ENCODE measurements around the gene KISS1R. TPM values are rescaled to one million over a fixed set of nuclear protein-coding genes. Genes with fewer than 3 reads are reported as not detected.
"Not testable (repeated sequence)": the region's sequence is repeated elsewhere in the genome, so short reads cannot be mapped to it uniquely, and the experiment has no call there.

The KISS1R gene
- total and polyA plus RNA-seq, 2 of the 4 experiments (the other 2 are of a cell fraction), result not detected

GRCh38 chr19:877992-878660 is 39.0 kb upstream of the KISS1R start:
- H2BK5ac ChIP-seq (ENCODE audit: low read depth, low read length, poor library complexity, severe bottlenecking); dilution Hi-C loops (cut with HindIII; ENCODE audit: low sequenced_read_pairs, unreplicated experiment); H3K4me2 ChIP-seq (ENCODE audit: low read depth, low read length); POLR2A ChIA-PET (ENCODE audit: unreplicated experiment); H4K8ac ChIP-seq (ENCODE audit: low read depth in 2 of 2, low read length in 2 of 2); H3K9me3 ChIP-seq (ENCODE audit: control insufficient read depth, insufficient read depth, low read length); H3K18ac ChIP-seq (ENCODE audit: low read depth, low read length); H3K4me1 ChIP-seq (ENCODE audit: control insufficient read depth, insufficient read depth, low read length); H4K5ac ChIP-seq (ENCODE audit: low read depth, low read length); H4K91ac ChIP-seq (ENCODE audit: insufficient read depth, low read depth, low read length); H3K9ac ChIP-seq (ENCODE audit: low read depth, low read length); H2AK9ac ChIP-seq (replicated peaks; ENCODE audit: low read depth, low read length, poor library complexity); BruUV-seq (replicated peaks); H3K27ac ChIP-seq (ENCODE audit: insufficient read depth, low read length); H3K14ac ChIP-seq (replicated peaks; ENCODE audit: low read depth, low read length); H3K56ac ChIP-seq (ENCODE audit: extremely low read depth, insufficient read depth, low read length); H3K4ac ChIP-seq (ENCODE audit: low read depth, low read length); H3K9me1 ChIP-seq (ENCODE audit: insufficient read depth, low read length); H3K23ac ChIP-seq (ENCODE audit: low read depth, low read length); CTCF ChIA-PET; H2BK120ac ChIP-seq (ENCODE audit: low read depth, low read length); H3K79me1 ChIP-seq (ENCODE audit: low read depth in 1 of 2, low read length in 2 of 2); in situ Hi-C loops (cut with MboI; ENCODE audit: low sequenced_read_pairs); H2BK15ac ChIP-seq (ENCODE audit: low read depth, low read length); H3K4me3 ChIP-seq (ENCODE audit: insufficient read depth, low read depth, low read length); H2BK20ac ChIP-seq (ENCODE audit: low read depth, low read length); H3K27me3 ChIP-seq (ENCODE audit: control insufficient read depth, insufficient read depth, low read length); intact Hi-C loops (cut with micrococcal nuclease); ATAC-seq (ENCODE audit: low read depth); DNase-seq; H2AFZ ChIP-seq (replicated peaks; ENCODE audit: low read length, poor library complexity); H2AK5ac ChIP-seq (ENCODE audit: low read depth, low read length): not testable (repeated sequence)
- peaks cover 63% of the 10 kb centered on the region for H3K36me3 ChIP-seq (ENCODE audit: control insufficient read depth, insufficient read depth, low read length)
- 92% methylated on average over 2 of the region's 23 CpGs; no CpG with 5 or more reads in 1 of the 2 experiments for WGBS, 2 experiments (ENCODE audit: extremely low coverage in 2 of 2, insufficient read length in 1 of 2)
- peaks cover 10% of the 10 kb centered on the region for H4K20me1 ChIP-seq (ENCODE audit: insufficient read depth, low read length)

DNA sequence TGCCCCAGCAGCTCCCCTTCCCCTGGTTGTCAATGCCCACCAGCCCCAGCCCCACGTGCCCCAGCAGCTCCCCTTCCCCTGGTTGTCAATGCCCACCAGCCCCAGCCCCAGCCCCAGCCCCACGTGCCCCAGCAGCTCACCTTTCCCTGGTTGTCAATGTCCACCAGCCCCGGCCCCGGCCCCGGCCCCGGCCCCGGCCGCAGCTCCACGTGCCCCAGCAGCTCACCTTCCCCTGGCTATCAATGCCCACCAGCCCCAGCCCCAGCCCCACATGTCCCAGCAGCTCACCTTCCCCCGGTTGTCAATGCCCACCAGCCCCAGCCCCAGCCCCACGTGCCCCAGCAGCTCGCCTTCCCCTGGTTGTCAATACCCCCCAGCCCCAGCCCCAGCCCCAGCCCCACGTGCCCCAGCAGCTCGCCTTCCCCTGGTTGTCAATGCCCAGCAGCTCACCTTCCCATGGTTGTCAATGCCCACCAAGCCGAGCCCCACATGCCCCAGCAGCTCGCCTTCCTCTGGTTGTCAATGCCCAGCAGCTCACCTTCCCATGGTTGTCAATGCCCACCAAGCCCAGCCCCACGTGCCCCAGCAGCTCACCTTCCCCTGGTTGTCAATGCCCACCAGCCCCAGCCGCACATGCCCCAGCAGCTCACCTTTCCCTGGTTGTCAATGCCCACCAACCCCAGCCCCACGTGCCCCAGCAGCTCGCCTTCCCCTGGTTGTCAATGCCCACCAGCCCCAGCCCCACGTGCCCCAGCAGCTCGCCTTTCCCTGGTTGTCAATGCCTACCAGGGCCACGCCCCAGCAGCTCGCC is 38.2 kb upstream of the KISS1R start:
- POLR2A ChIA-PET (ENCODE audit: unreplicated experiment), result interaction anchor here (0.6 kb wide), 1 partner anchor 30 kb away, joined by 4 read pairs; no protein-coding TSS in a partner anchor
- H3K4me2 ChIP-seq (ENCODE audit: low read depth, low read length); H2BK20ac ChIP-seq (ENCODE audit: low read depth, low read length); ATAC-seq (ENCODE audit: low read depth); H3K27me3 ChIP-seq (ENCODE audit: control insufficient read depth, insufficient read depth, low read length); H3K9me1 ChIP-seq (ENCODE audit: insufficient read depth, low read length); H2AFZ ChIP-seq (replicated peaks; ENCODE audit: low read length, poor library complexity); BruUV-seq (replicated peaks); CTCF ChIA-PET; H3K23ac ChIP-seq (ENCODE audit: low read depth, low read length); dilution Hi-C loops (cut with HindIII; ENCODE audit: low sequenced_read_pairs, unreplicated experiment); H3K4me3 ChIP-seq (ENCODE audit: insufficient read depth, low read depth, low read length); H2AK9ac ChIP-seq (replicated peaks; ENCODE audit: low read depth, low read length, poor library complexity); H2BK5ac ChIP-seq (ENCODE audit: low read depth, low read length, poor library complexity, severe bottlenecking); H3K18ac ChIP-seq (ENCODE audit: low read depth, low read length); H3K56ac ChIP-seq (ENCODE audit: extremely low read depth, insufficient read depth, low read length); DNase-seq; H3K79me1 ChIP-seq (ENCODE audit: low read depth in 1 of 2, low read length in 2 of 2); H3K9me3 ChIP-seq (ENCODE audit: control insufficient read depth, insufficient read depth, low read length); H3K27ac ChIP-seq (ENCODE audit: insufficient read depth, low read length); H2AK5ac ChIP-seq (ENCODE audit: low read depth, low read length); H3K4ac ChIP-seq (ENCODE audit: low read depth, low read length); H3K14ac ChIP-seq (replicated peaks; ENCODE audit: low read depth, low read length); in situ Hi-C loops (cut with MboI; ENCODE audit: low sequenced_read_pairs); H4K91ac ChIP-seq (ENCODE audit: insufficient read depth, low read depth, low read length); H3K4me1 ChIP-seq (ENCODE audit: control insufficient read depth, insufficient read depth, low read length); H4K8ac ChIP-seq (ENCODE audit: low read depth in 2 of 2, low read length in 2 of 2); H4K5ac ChIP-seq (ENCODE audit: low read depth, low read length); H3K9ac ChIP-seq (ENCODE audit: low read depth, low read length); intact Hi-C loops (cut with micrococcal nuclease); H2BK15ac ChIP-seq (ENCODE audit: low read depth, low read length); H2BK120ac ChIP-seq (ENCODE audit: low read depth, low read length): not testable (repeated sequence)
- peaks cover 67% of the 10 kb centered on the region for H3K36me3 ChIP-seq (ENCODE audit: control insufficient read depth, insufficient read depth, low read length)
- H4K20me1 ChIP-seq (ENCODE audit: insufficient read depth, low read length), result peaks cover 10% of the 10 kb centered on the region
- WGBS, 2 experiments (ENCODE audit: extremely low coverage in 2 of 2, insufficient read length in 1 of 2), result 78% methylated on average over 12 of the region's 24 CpGs; no CpG with 5 or more reads in 1 of the 2 experiments

Data from IMR-90 (cell line).